Skeletal muscle satellite cell (primary cell): ENCODE data around the gene KRT83. TPM values are rescaled to one million over a fixed set of nuclear protein-coding genes. Genes with fewer than 3 reads are reported as not detected.

Experiments used
- H3K27me3 ChIP-seq: 2 replicates; pipeline ENCODE4 v1.7.0; 2013; ENCODE audit warnings: low read length; ENCODE audit not compliant: control insufficient read depth, insufficient read depth
- H3K36me3 ChIP-seq: 2 replicates; pipeline ENCODE4 v1.7.0; 2013; ENCODE audit warnings: mild to moderate bottlenecking, control low read depth, low read length; ENCODE audit not compliant: insufficient read depth
- H3K4me1 ChIP-seq: 2 replicates; pipeline ENCODE4 v1.7.0; 2013; ENCODE audit warnings: low read length; ENCODE audit not compliant: control insufficient read depth, insufficient read depth
- H3K4me2 ChIP-seq: 2 replicates; pipeline ENCODE4 v1.7.0; 2013; ENCODE audit warnings: mild to moderate bottlenecking, low read length
- H3K4me3 ChIP-seq: 2 replicates; pipeline ENCODE4 v1.7.0; 2013; ENCODE audit warnings: low read length
- H3K9ac ChIP-seq: 2 replicates; pipeline ENCODE4 v1.7.0; 2013; ENCODE audit warnings: mild to moderate bottlenecking, low read depth, low read length, moderate library complexity
- H3K9me3 ChIP-seq: replicated peaks from 2 replicates; pipeline ENCODE4 v1.7.0; 2013; ENCODE audit warnings: mild to moderate bottlenecking, control low read depth, low read length
- total RNA-seq: library from RNA; depleted of rRNA; stranded (reverse); fragments of >200 nt; gene quantifications from 2 replicates; pipeline ENCODE4 v1.2.3, GENCODE V29; 2012; rRNA removed

KRT83 gene
- not detected in 2 replicates for total RNA-seq

- H3K36me3 ChIP-seq = no peaks in the 10 kb centered on the region
- no peaks in the 10 kb centered on the region for H3K4me1 ChIP-seq
- no peak within 1 kb of the TSS for H3K9ac ChIP-seq
- H3K9me3 ChIP-seq = no peaks in the 10 kb centered on the region
- H3K4me3 ChIP-seq = no peak within 1 kb of the TSS
- H3K27me3 ChIP-seq = peaks cover 51% of the 10 kb centered on the region
- H3K4me2 ChIP-seq = no peak within 1 kb of the TSS
These were observed at the start of gene KRT83 for GRCh38 chr12:52320784-52321400. Gene KRT83, minus strand, starts transcription at chr12:52321398. Its CDS starts 63 bp downstream, at chr12:52321335.

GRCh38 chr12:52369809-52370208 is 48.6 kb upstream of the KRT83 start:
- Histone ChIP-seq H3K9me3 (no peaks in the 10 kb centered on the region), H3K27me3 (peaks cover 56% of the 10 kb centered on the region), H3K4me3 (no peak overlapping the region), H3K36me3 (no peaks in the 10 kb centered on the region), H3K4me1 (peaks cover 9% of the 10 kb centered on the region), H3K4me2 (no peak overlapping the region), H3K9ac (no peak overlapping the region)

GRCh38 chr12:52369211-52369610 is 48.0 kb upstream of the KRT83 start:
- H3K4me2 ChIP-seq = no peak overlapping the region
- H3K9ac ChIP-seq = no peak overlapping the region
- H3K36me3 ChIP-seq = no peaks in the 10 kb centered on the region
- peaks cover 58% of the 10 kb centered on the region for H3K27me3 ChIP-seq
- no peaks in the 10 kb centered on the region for H3K9me3 ChIP-seq
- peaks cover 9% of the 10 kb centered on the region for H3K4me1 ChIP-seq
- no peak overlapping the region for H3K4me3 ChIP-seq

- H3K4me1 ChIP-seq = peaks cover 9% of the 10 kb centered on the region
- peaks cover 60% of the 10 kb centered on the region for H3K27me3 ChIP-seq
- no peaks in the 10 kb centered on the region for H3K36me3 ChIP-seq
- H3K9me3 ChIP-seq = no peaks in the 10 kb centered on the region
- H3K4me2 ChIP-seq = no peak overlapping the region
- H3K9ac ChIP-seq = no peak overlapping the region
- H3K4me3 ChIP-seq = no peak overlapping the region
These were observed 47.3 kb upstream of the KRT83 start for GRCh38 chr12:52368508-52368907.

- Histone ChIP-seq H3K9ac (no peak overlapping the region), H3K4me2 (no peak overlapping the region), H3K4me1 (peaks cover 9% of the 10 kb centered on the region), H3K36me3 (no peaks in the 10 kb centered on the region), H3K27me3 (peaks cover 64% of the 10 kb centered on the region), H3K9me3 (no peaks in the 10 kb centered on the region), H3K4me3 (no peak overlapping the region)
These were observed 46.7 kb upstream of the KRT83 start for GRCh38 chr12:52367876-52368275.

GRCh38 chr12:52366738-52367485 is 45.7 kb upstream of the KRT83 start, which contains the start of gene KRT85:
Gene KRT85, minus strand, starts transcription at chr12:52367481. Its CDS starts 76 bp downstream, at chr12:52367405.
- H3K9me3 ChIP-seq = no peaks in the 10 kb centered on the region
- H3K4me3 ChIP-seq = no peak within 1 kb of the TSS
- no peaks in the 10 kb centered on the region for H3K36me3 ChIP-seq
- H3K9ac ChIP-seq = no peak within 1 kb of the TSS
- H3K4me1 ChIP-seq = peaks cover 9% of the 10 kb centered on the region
- H3K27me3 ChIP-seq = peaks cover 64% of the 10 kb centered on the region
- H3K4me2 ChIP-seq = no peak within 1 kb of the TSS

GRCh38 chr12:52364901-52365489 is 43.8 kb upstream of the KRT83 start:
- H3K36me3 ChIP-seq = no peaks in the 10 kb centered on the region
- no peak overlapping the region for H3K4me2 ChIP-seq
- peaks cover 60% of the 10 kb centered on the region for H3K27me3 ChIP-seq
- H3K4me1 ChIP-seq = no peaks in the 10 kb centered on the region
- H3K4me3 ChIP-seq = no peak overlapping the region
- no peaks in the 10 kb centered on the region for H3K9me3 ChIP-seq
- H3K9ac ChIP-seq = no peak overlapping the region

- Histone ChIP-seq H3K4me2 (no peak overlapping the region), H3K36me3 (no peaks in the 10 kb centered on the region), H3K4me1 (no peaks in the 10 kb centered on the region), H3K9ac (no peak overlapping the region), H3K4me3 (no peak overlapping the region), H3K9me3 (no peaks in the 10 kb centered on the region), H3K27me3 (peaks cover 53% of the 10 kb centered on the region)
These were observed 42.9 kb upstream of the KRT83 start for GRCh38 chr12:52364061-52364460.

- Histone ChIP-seq H3K4me2 (no peak overlapping the region), H3K4me3 (no peak overlapping the region), H3K36me3 (no peaks in the 10 kb centered on the region), H3K4me1 (no peaks in the 10 kb centered on the region), H3K27me3 (peaks cover 45% of the 10 kb centered on the region), H3K9me3 (no peaks in the 10 kb centered on the region), H3K9ac (no peak overlapping the region)
These were observed 42.0 kb upstream of the KRT83 start for GRCh38 chr12:52363111-52363679.

- Histone ChIP-seq H3K4me2 (no peak overlapping the region), H3K4me3 (no peak overlapping the region), H3K9me3 (no peaks in the 10 kb centered on the region), H3K36me3 (no peaks in the 10 kb centered on the region), H3K4me1 (no peaks in the 10 kb centered on the region), H3K27me3 (peaks cover 47% of the 10 kb centered on the region), H3K9ac (no peak overlapping the region)
These were observed 41.0 kb upstream of the KRT83 start for GRCh38 chr12:52362118-52362726.

- Histone ChIP-seq H3K36me3 (no peaks in the 10 kb centered on the region), H3K4me3 (no peak overlapping the region), H3K4me2 (no peak overlapping the region), H3K9me3 (no peaks in the 10 kb centered on the region), H3K4me1 (no peaks in the 10 kb centered on the region), H3K9ac (no peak overlapping the region), H3K27me3 (peaks cover 44% of the 10 kb centered on the region)
These were observed 40.4 kb upstream of the KRT83 start for GRCh38 chr12:52361553-52361952.
